Measurements from ENCODE around the gene NFATC2. TPM values are rescaled to one million over a fixed set of nuclear protein-coding genes. Genes with fewer than 3 reads are reported as not detected.

Gene NFATC2
- polyA plus RNA-seq, 1 of the 3 experiments (the other 2 are of a cell fraction): 0.36 TPM

GRCh38 chr20:51350941-51351631 lies 191.4 kb downstream of the NFATC2 start:
- Histone ChIP-seq H3K27ac (ENCODE audit: low read depth in 2 of 2, low read length in 1 of 2) (peak overlapping the region in 1 of 2 experiments; percentile 93; a peak in 2 of 4 replicates), H3K4me3 (ENCODE audit: low read depth in 2 of 2, low read length in 1 of 2) (no peak overlapping the region), H3K79me2 (ENCODE audit: insufficient read depth) (no peaks in the 10 kb centered on the region), H3K9ac (peak overlapping the region; percentile 63), H4K20me1 (ENCODE audit: insufficient read depth) (no peaks in the 10 kb centered on the region), H3K4me1 (ENCODE audit: control insufficient read depth in 1 of 2, insufficient read depth in 2 of 2, low read depth in 1 of 2, low read length in 1 of 2) (peaks cover 0 to 26% of the 10 kb centered on the region in 2 experiments; a peak in 3 of 4 replicates), H3K9me2 (no peaks in the 10 kb centered on the region), H3K27me3 (ENCODE audit: insufficient read depth) (no peaks in the 10 kb centered on the region), H3K36me3 (replicated peaks in 1 of 2; ENCODE audit: control insufficient read depth in 1 of 2, insufficient read depth in 2 of 2, low read length in 1 of 2) (no peaks in the 10 kb centered on the region), H3K4me2 (peak overlapping the region; percentile 36), H3F3A (replicated peaks; ENCODE audit: insufficient read depth) (peaks cover 40% of the 10 kb centered on the region), H3K9me3 (no peaks in the 10 kb centered on the region), H2AFZ (ENCODE audit: low read depth) (peak overlapping the region; percentile 74)
- DNase-seq: no peak
- ChIA-PET POLR2A (no interaction called here), CTCF (interaction anchor here (1.3 to 2.8 kb wide), 4 partner anchors 17 to 370 kb away, joined by 3 to 12 read pairs (median 4); no protein-coding TSS in a partner anchor)
- 26% methylated on average over 6 of the region's 6 CpGs for WGBS (ENCODE audit: low lambda C conversion rate)
- peak; percentile 51; the same call in 1 of the 2 replicates for TF ChIP-seq PBX3 (IDR thresholded peaks at IDR 0.05)
- no peak for TF ChIP-seq TAF1 (IDR thresholded peaks at IDR 0.05; ENCODE audit: borderline replicate concordance, low read depth, low read length)
- TF ChIP-seq TCF12 (IDR thresholded peaks at IDR 0.05): peak; percentile 50
- no peak for TF ChIP-seq USF1 (IDR thresholded peaks at IDR 0.05; ENCODE audit: borderline replicate concordance, low read depth)
- TF ChIP-seq RXRA (IDR thresholded peaks at IDR 0.05; ENCODE audit: borderline replicate concordance, low read depth): 0 out of 2 replicates have a peak, but pooled peaks have one; percentile 33
- no peak for TF ChIP-seq RAD21 (IDR thresholded peaks at IDR 0.05; ENCODE audit: low read length)
- peak; percentile 58; the same call in 1 of the 2 replicates for TF ChIP-seq YY1 (IDR thresholded peaks at IDR 0.05; ENCODE audit: low read depth)
- peak; percentile 65; the same call in 1 of the 2 replicates for TF ChIP-seq FOSL2 (IDR thresholded peaks at IDR 0.05; ENCODE audit: borderline replicate concordance, low read depth)
- peak; percentile 84 for TF ChIP-seq MAX (IDR thresholded peaks at IDR 0.05; ENCODE audit: low read depth)
- peak; percentile 41; the same call in 1 of the 2 replicates for TF ChIP-seq JUND (IDR thresholded peaks at IDR 0.05)
- TF ChIP-seq REST (IDR thresholded peaks at IDR 0.05; ENCODE audit: low read depth, low read length): no peak
- no peak for TF ChIP-seq NFIC (IDR thresholded peaks at IDR 0.05; ENCODE audit: borderline replicate concordance)
